Measurements from ENCODE around the gene EHBP1L1.

EHBP1L1 gene

DNA sequence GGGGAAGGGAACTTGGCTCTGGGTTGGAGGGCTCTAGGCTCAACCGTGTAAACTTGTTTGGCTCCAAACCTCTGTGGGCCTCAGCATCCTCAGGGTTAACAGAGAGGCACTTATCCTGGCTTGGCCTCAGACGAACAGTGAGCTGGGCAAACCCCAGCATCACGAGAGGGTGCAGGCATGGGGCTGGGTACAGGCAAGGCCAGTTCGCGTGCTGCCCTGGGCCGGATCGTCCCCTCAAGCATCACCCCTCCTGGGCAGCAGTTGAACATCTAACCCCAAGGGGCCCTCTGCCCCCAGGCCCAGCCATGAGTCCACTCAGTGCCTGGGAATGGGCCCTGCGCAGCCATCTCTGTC lies 1.9 kb downstream of the EHBP1L1 start:
- DNase-seq (ENCODE audit: low spot score) = no peak

DNA sequence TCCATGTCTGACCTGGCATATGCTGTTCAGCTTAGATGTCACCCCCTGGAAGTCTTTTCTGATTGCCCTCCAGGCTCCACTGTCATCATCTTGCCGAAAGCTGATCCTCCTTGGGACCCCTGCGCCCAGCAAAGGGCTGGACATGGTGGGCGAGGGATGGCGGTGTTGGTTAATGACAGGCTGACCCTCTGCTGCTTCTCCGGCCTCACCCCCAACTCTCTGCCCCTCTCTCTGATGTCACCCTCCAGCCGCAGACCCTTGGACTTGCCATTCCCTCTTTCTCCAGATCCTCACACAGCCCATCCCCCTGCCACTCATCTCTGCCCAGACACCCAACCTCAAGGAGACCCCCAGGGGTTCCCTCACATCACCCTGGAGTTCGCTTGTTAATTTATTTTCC lies 2.3 kb downstream of the EHBP1L1 start:
- DNase-seq (ENCODE audit: low spot score) = no peak

DNA sequence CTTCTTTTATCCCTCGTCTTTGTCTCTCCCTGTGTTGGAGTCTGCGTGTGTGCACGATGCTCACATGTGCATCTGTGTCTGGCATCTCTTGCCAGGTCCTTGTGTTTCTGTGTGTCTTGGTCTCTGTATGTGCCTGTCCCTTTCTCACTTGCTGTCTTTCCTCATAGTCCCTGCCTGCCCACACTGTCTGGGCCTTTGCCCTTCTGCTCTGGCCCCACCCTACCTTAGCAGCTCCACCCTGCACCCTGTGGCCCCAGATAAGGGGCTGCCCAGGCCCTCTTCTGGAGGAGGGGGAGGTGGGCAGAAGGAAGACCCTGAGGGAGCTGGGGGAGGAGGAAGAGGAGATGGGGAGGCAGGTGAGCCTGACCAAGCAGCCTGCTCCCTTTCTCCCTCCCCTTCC lies 2.8 kb downstream of the EHBP1L1 start:
- DNase-seq (ENCODE audit: low spot score) = no peak

DNA sequence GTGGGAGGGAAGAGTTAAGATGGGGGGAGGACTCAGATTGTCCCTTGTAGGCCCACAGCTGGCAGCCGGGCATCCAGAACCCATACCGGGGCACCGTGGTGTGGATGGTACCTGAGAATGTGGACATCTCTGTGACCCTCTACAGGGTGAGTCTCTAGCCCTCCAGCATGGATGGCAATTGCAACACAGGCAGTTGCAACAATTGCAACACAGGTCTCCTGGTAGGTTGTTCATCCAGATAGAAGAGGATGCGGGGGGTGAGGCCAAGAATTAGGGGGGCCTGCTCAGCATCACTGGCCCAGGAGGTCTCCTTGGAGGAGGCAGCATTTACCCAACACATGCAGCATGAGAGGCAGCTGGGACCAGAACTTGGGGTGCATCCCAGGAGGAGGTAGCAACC lies 3.4 kb downstream of the EHBP1L1 start:
- no peak for DNase-seq (ENCODE audit: low spot score)

DNA sequence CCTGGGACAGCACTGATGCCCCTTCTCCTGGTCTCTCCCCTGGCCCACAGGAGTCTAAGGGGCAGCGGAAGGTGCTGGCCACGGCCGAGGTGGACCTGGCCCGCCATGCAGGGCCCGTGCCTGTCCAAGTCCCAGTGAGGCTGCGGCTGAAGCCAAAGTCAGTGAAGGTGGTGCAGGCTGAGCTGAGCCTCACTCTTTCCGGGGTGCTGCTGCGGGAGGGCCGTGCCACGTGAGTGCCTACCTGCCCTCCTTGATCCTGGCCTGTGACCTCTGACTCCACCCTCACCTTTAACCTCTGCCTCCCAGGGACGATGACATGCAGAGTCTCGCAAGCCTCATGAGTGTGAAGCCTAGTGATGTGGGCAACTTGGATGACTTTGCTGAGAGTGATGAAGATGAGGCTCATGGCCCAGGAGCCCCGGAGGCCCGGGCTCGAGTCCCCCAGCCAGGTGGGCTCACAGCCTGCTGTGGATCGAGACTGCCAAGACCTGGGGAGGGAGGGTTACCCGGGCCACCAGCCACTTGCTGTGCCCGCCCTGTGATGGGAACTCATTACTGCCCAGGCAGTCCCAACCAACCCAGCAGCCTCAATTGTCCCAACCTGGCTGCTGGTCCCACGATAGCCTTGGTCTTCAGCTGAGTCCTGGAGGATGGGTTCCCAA lies 4.3 kb downstream of the EHBP1L1 start:
- DNase-seq (ENCODE audit: low spot score) = no peak

DNA sequence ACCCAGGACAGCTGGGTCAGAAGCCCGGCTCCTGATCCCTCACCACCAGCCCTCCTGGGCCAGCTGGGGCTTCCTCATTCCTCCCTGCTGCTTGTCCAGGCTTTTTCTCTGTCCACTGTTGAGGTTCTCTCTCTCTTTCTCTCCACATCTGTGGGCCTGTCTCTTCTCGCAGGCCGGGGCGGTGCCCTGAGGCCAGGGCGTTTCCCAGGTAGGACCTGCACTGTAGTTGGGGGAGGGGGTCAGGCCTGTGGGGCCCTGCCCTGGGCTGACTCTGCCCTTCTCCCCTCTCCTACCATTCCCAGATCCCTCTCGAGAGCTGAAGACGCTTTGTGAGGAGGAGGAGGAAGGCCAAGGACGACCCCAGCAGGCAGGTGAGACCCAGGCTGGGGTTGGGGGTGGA lies 4.9 kb downstream of the EHBP1L1 start:
- DNase-seq (ENCODE audit: low spot score) = no peak

DNA sequence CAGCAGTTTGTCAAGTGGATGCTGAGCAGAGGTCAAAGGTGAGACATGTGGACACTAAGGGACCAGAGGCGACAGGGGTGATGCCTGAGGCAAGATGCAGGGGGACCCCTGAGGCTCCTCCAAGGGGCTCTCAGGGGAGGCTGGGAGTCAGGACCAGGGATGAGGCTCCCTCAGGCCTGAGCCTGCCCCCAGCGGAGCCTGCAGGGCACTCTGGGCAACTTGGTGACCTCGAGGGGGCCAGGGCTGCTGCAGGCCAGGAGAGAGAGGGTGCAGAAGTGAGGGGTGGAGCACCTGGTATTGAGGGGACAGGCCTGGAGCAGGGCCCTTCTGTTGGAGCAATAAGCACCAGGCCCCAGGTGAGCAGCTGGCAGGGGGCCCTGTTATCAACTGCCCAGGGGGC lies 6.1 kb downstream of the EHBP1L1 start:
- DNase-seq (ENCODE audit: low spot score) = no peak

DNA sequence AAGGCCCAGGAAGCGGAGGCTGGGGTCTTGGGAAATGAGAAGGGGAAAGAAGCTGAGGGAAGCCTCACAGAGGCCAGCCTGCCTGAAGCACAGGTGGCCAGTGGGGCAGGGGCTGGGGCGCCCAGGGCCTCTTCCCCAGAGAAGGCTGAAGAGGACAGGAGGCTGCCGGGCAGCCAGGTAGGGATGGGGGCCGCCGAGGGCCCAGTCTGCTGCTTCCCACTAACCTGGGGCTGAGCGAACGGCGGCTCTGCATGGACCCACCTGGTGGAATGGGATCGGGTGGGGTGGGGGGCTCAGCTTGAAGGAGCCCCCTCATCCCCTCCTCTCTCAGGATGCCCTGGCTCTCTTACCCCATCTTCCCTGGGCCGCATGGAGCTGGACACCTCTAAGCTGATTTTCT lies 7.7 kb downstream of the EHBP1L1 start:
- no peak for DNase-seq (ENCODE audit: low spot score)

DNA sequence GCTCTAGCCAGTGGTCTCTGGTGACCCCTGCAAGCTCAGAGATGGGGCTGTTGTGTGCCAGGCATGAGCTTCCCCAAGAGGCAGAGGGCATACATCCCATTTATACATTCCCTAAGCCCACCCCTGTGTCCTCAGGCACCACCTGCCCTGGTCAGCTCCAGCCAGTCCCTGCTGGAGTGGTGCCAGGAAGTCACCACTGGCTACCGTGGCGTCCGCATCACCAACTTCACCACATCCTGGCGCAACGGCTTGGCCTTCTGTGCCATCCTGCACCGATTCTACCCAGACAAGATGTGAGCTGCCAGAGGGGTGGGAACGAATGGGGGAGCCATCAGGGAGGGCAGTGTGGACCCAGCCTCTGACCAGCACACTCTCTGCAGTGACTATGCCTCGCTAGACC lies 8.3 kb downstream of the EHBP1L1 start:
- no peak for DNase-seq (ENCODE audit: low spot score)

DNA sequence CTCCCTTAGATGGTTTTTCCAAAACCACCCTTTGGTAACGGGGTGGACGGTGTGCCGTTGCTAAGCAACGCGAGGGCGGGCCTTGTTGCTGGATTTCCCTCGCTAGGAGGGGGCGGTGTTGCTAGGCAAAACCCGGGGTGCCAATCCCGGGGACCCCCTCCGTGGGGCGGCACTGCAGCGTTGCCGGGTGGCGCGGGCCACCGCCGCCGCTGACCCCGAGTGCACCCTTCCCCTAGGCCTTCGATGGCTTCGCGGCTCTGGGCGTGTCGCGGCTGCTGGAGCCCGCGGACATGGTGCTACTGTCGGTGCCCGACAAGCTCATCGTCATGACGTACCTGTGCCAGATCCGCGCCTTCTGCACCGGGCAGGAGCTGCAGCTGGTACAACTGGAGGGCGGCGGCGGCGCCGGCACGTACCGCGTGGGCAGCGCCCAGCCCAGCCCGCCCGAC lies 8.9 kb downstream of the EHBP1L1 start:
- DNase-seq (ENCODE audit: low spot score) = no peak

DNA sequence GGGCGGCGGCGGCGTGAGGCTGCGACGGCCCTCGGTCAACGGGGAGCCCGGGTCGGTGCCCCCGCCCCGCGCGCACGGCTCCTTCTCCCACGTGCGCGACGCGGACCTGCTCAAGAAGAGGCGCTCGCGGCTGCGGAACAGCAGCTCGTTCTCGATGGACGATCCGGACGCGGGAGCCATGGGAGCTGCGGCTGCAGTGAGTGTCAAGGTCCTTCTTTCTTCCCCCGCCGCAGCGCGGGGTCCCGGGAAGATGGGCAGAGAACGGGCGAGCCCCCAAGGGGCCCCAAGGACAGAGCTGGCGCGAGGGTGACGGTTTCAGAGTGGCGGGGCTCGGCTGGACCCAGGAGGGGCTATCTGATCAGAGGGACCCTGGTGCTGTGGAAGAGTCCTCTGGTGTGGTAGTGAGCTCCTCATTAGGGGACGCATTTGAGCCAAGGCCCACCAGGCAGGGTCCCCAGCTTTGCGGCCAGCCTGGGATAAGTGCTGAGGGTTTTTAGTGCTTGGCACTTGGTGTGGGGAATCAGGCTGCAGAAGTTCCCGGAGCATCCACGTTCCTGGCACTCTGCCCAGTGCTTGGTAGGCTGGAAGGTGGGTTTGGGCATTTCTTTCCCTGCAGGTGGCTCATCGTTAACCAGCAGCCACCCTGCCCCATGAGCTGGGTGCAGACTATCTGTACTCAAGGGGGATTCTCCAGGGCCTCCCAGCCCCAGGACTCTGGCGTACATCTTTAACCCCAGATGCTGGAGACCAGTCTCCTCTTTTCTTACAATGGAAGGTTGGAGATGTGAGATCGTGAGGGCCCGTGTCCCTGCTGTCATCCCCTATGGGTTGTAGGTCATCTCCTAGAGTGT lies 9.8 kb downstream of the EHBP1L1 start:
- DNase-seq (ENCODE audit: low spot score) = no peak

DNA sequence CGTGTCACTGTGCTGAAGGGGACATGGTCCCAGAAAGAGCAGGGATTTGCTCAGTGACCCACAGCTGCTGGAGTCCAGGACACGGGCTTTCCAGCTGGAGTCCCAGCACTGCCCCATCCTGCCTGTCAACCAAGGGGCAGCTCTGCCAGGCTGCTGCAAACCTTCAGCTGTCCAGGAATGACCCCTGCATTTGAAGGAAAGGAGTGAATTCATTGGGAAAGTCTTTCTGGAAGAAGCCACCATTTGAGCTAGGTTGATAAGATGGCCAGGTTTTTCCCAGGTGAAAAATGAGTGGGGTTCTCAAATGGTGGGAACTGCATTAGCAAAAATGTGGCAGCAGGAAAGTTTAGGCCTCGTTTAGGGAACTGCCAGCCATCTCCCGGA lies 10.4 kb downstream of the EHBP1L1 start:
- no peak for DNase-seq (ENCODE audit: low spot score)

DNA sequence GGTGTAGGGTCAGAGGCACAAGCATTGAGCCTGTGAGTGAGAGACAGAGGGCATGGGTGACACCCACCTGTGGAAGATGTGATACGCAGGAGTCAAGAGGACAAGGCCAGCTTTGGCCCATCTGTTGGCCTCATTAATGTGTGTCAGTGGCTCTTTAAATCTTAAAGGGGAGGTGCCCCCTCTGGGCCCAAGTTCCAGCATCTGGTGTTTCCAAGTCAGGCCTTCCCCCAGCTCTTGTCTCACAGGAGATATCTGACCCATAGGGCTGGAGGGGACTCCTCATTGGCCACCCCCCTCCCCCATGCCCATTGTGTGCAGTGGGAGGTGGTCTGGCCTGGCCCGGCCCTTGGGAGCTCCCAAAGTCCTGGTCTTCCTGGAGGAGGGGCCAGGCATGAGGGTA lies 10.8 kb downstream of the EHBP1L1 start:
- no peak for DNase-seq (ENCODE audit: low spot score)

DNA sequence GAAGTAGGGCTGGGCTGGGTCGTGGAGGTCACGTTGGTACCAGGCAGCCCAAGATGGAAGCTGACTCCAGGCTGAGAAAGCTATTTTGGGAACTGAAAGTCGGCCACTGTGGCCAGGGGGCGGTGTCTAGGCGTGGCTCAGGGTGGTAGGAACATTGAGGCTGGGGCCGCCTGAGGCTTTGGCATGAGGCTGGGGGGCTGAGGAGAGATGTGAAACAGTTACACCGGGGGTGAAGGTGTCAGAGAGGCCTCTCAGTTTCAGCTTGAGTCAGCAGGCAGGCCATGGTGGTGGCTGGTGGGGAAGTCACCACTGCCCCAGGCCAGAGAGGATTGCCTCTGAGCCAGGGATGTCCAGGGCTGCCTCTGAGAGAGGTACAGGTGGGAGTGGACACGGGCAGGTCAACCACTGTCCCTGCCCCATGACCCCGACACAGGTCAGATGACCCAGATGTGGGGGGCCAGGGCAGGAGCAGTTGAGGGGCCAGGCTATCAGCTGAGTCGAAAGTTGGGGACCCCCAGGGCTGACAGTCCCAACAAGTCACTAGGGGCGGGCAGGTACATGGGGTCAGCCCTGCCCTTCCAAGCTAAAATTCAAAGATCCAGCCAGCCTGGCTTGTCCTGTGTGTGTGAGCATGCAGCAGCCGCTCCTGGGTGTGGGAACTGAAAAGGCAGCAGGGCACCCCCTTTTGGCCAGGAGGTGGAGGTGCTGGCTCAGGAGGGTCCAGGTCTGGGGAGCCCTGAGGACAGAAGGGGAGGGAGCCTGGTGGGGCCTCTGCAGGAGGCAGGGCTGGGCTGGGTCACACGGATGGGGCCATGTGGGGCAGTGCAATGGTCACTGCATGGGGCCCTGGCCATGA lies 12.6 kb downstream of the EHBP1L1 start:
- DNase-seq (ENCODE audit: low spot score) = peak; percentile 60

DNA sequence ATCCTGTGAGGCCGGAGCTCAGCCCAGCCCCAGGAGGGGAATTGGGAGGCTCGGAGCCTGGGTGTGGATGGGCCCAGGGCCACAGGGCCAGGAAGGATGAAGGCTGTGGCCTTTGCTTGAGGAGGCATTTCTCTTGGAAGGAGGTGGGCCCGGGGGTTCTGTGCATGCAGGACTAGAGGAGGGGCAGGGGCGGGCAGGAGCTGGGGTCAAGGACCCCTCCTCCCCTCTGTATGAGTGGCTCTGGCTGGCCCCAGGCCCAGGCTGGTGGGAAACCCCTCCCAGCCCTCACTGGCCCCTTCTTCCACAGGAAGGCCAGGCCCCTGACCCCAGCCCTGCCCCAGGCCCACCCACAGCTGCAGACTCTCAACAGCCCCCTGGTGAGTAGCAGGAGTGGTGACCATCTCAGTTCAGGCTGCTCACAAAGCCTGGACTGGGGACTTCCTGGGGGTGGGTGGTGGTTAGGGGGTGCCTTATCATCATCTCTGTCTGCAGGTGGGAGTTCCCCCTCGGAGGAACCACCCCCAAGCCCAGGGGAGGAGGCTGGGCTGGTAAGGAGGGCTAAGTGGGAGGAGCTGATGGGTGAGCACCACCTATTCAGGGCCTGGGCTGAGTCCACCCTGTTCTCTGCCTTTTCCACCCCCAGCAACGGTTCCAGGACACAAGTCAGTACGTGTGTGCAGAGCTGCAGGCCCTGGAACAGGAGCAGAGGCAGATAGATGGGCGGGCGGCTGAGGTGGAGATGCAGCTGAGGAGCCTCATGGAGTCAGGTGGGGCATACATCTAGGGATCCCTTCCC lies 13.8 kb downstream of the EHBP1L1 start:
- DNase-seq (ENCODE audit: low spot score) = no peak

DNA sequence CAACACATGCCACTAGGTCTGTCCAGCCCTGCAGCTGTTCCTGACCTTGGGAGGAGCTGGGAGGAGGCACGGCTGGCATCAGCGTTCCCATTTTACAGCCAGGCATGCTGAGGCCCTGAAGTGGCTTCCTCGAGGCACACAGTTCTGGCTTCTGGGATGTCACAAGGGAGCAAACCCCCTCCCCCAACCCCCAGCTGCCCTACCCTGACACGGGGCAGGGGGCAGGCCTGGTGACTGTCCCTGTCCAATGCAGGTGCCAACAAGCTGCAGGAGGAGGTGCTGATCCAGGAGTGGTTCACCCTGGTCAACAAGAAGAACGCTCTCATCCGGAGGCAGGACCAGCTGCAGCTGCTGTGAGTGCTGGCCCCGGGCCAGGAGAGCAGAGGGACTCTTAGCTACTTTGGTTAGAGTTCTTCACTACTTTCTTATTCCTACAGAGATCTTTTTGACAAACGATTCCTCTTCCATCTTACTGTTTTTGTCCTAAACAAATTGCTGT lies 14.4 kb downstream of the EHBP1L1 start:
- DNase-seq (ENCODE audit: low spot score) = no peak

DNA sequence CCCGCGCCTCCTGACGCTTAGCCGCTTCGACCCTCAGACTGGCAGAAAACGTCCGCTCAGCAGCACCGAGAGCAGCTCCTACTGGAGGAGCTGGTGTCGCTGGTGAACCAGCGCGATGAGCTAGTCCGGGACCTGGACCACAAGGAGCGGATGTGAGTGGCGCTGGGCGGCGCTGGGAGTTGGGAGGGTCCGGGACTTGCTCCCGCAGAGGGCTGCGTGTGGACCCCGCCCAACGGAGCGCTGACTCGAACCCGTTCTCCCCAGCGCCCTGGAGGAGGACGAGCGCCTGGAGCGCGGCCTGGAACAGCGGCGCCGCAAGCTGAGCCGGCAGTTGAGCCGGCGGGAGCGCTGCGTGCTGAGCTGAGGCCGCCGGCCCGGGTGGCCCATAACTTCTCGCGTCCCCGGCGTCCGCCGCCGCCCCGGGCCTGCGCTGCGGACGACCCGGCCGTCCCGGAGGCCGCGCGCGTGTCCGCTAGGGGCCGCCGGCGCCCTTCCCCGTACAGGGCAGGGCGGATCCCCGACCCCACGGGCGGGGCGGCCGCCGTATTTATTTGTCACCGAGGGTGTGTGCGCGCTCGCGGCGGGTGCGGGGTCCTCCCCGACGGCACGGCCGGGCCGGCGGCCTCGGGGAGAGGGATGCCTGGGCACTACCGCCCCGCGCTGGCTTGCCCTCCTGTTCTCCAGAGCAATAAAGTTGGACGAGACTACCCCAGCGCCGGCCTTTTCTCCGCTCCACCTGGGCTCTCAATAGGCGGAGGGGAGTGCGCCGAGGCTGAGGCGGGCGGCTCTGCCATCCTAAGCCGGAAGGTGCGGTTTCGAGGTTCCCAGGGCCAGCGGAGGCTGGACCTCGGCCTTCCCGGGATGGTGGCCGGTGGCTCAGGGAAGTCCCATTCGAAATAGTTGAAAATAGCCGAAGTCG lies 16.3 kb downstream of the EHBP1L1 start:
- DNase-seq (ENCODE audit: low spot score) = peak; percentile 73

DNA sequence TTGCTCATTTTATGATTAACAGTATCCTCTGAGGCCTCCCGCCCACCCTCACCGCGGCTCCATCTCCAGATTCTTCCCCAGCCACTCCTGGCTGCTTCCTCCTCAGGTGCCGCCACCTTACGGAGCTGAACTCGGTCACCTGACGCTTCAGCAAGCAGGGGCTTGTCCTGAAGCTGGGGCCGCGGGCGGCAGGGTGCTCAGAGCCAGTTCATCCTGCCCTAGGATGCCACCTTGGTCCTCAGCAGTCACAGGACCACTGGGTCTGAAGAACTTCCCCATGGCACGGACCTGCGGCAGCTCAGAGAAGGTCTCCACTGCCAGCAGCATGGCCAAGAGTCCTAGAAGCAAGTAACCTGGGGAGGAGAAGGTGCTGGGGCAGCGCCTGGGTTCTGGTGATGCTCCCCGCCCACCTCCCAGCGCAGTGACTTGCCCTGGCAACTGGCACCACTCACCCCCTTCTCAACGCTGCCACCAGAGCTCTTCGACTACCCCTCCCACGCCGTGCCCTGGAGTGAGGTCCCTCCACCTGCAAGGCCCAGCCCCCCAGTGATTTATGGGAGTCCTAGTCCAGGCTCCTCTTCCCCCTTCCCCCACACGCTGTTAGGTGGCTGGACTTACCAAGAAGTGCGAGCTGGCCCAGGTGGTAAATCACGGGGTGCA lies 17.1 kb downstream of the EHBP1L1 start:
- no peak for DNase-seq (ENCODE audit: low spot score)

DNA sequence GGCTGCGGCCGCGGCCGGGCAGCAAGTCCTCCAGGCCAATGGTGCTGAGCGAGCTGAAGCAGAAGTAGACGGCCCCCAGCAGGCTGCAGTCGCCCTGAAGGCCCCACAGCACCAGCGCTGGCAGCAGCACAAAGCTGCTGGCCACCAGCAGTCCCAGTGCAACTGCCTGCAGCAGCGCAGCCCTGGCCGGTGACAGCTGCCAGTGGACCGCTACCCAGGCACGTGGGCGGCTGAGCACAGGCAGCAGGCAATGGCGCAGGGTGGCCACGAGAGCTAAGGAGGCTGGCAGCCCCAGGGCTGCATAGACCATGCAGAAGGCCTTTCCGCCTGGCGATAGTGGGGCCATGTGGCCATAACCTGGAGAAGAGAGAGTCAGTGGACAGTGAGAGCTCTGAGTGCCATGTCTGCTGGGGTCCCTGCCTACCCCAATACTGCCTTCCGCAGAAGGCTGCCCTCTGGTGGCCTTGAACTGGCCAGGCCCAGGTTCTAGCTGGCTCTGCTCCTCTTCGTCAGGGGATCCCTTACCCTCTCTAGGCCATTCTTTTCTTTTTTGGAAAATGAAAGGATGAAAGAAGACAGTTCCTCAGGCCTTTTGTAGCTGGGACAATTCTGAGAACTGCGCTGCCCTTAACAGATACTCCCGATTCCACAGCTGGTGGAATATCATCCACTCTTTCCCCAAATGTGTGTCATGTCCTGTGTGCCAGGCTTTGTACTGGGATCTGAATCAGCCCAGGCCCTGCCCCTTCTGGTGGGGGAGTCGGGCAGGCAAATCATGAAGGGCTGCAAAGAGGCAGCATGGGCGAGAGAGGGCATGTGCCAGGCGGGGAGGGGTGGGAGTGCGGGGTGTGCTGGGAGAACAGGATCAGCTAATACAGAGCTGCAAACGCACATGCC lies 17.9 kb downstream of the EHBP1L1 start:
- DNase-seq (ENCODE audit: low spot score) = no peak

All from kidney tubule cell (primary cell).